Endothelial cell of umbilical vein (primary cell): ENCODE results near the gene DDX10. TPM values are rescaled to one million over a fixed set of nuclear protein-coding genes. Genes with fewer than 3 reads are reported as not detected.

Source experiments
- BruUV-seq: library from RNA; stranded (reverse); fragments of 400-500 nt; replicated peaks from 2 replicates; lab custom pipeline; 2021; lab: Mats Ljungman, UMichigan
- CTCF ChIA-PET: fragments of 300-600, 350-600 bp; sonication (Branson Sonifier 250); formaldehyde crosslinking; loops from one replicate; lab custom pipeline; 2021; ENCODE audit warnings: antibody characterized with exemption, inconsistent platforms; lab: Charles Lee
- POLR2A ChIA-PET: fragments of 300-600, 350-600 bp; sonication (Branson Sonifier 250); formaldehyde crosslinking; loops from one replicate; lab custom pipeline; 2021; ENCODE audit warnings: antibody characterized with exemption, inconsistent platforms; lab: Charles Lee
- DNase-seq: peaks from one replicate; pipeline ENCODE4 v3.0.0-alpha.2; 2011; ENCODE audit warnings: low read depth, low spot score
- FAIRE-seq: peaks from 2 replicates; lab custom pipeline; 2011; peaks lifted over from hg19 to GRCh38; lab: Jason Lieb, UNC
- H2AFZ ChIP-seq: 2 replicates; pipeline ENCODE4 v1.6.0; 2012; ENCODE audit warnings: low read depth, low read length, control low read depth, inconsistent platforms
- H3K27ac ChIP-seq: 2 replicates; pipeline ENCODE4 v1.5.1; 2011; ENCODE audit warnings: low read depth, mild to moderate bottlenecking, control low read depth, low read length, moderate library complexity; ENCODE audit not compliant: insufficient read depth
- H3K27me3 ChIP-seq, 2 experiments: 2 replicates each; pipeline versions ENCODE4 v1.6.0 to v1.6.1; 2011; ENCODE audit warnings: low read length in 2 of 2, mixed read lengths in 1 of 2; ENCODE audit not compliant: control insufficient read depth in 2 of 2, insufficient read depth in 2 of 2
- H3K36me3 ChIP-seq, 2 experiments: 2 replicates in 1 of 2; 3 replicates in 1 of 2; pipeline ENCODE4 v1.5.1; 2011; ENCODE audit warnings: low read length in 2 of 2, mild to moderate bottlenecking in 1 of 2, moderate library complexity in 1 of 2; ENCODE audit not compliant: control insufficient read depth in 2 of 2, insufficient read depth in 2 of 2; ENCODE audit errors: extremely low read depth in 1 of 2
- H3K4me1 ChIP-seq: 3 replicates; pipeline ENCODE4 v1.5.1; 2011; ENCODE audit warnings: mild to moderate bottlenecking, low read length; ENCODE audit not compliant: control insufficient read depth, insufficient read depth; ENCODE audit errors: extremely low read depth
- H3K4me2 ChIP-seq: 2 replicates; pipeline ENCODE4 v1.6.1; 2011; ENCODE audit warnings: low read length, control low read depth, mixed read lengths; ENCODE audit not compliant: insufficient read depth
- H3K4me3 ChIP-seq, 3 experiments: fragments of 200-600 bp in 1 of 3; sonication (generic), shearing (Covaris generic) in 1 of 3; replicated peaks in 1 of 3; 2 replicates each; pipeline ENCODE4 v1.5.1; 2011 to 2016; ENCODE audit warnings: control low read depth in 3 of 3, low read length in 3 of 3, mild to moderate bottlenecking in 2 of 3, inconsistent platforms in 1 of 3, low read depth in 1 of 3, moderate library complexity in 1 of 3; ENCODE audit not compliant: insufficient read depth in 1 of 3
- H3K79me2 ChIP-seq: 2 replicates; pipeline ENCODE4 v1.6.0; 2012; ENCODE audit warnings: low read length, inconsistent platforms; ENCODE audit not compliant: control insufficient read depth, insufficient read depth
- H3K9ac ChIP-seq: replicated peaks from 2 replicates; pipeline ENCODE3; 2011; ENCODE audit warnings: low read length, control low read depth; ENCODE audit not compliant: insufficient read depth; ENCODE audit errors: extremely low read depth
- H3K9me1 ChIP-seq: replicated peaks from 3 replicates; pipeline ENCODE4 v1.6.0; 2011; ENCODE audit warnings: mild to moderate bottlenecking, low read length; ENCODE audit not compliant: control insufficient read depth, insufficient read depth; ENCODE audit errors: extremely low read depth
- H3K9me3 ChIP-seq: replicated peaks from 2 replicates; pipeline ENCODE4 v1.5.1; 2012; ENCODE audit warnings: low read length, inconsistent platforms; ENCODE audit not compliant: control insufficient read depth, insufficient read depth
- H4K20me1 ChIP-seq: replicated peaks from 2 replicates; pipeline ENCODE3; 2011; ENCODE audit warnings: mild to moderate bottlenecking, low read length; ENCODE audit not compliant: control insufficient read depth, insufficient read depth; ENCODE audit errors: extremely low read depth
- FOS ChIP-seq: IDR thresholded peaks from 2 replicates; pipeline ENCODE4 v1.6.1; 2011; ENCODE audit warnings: mild to moderate bottlenecking, low read length, moderate library complexity, borderline replicate concordance; ENCODE audit not compliant: insufficient read depth
- JUN ChIP-seq: IDR thresholded peaks from 2 replicates; pipeline ENCODE4 v1.6.1; 2011; ENCODE audit warnings: borderline replicate concordance, low read depth; ENCODE audit not compliant: insufficient read length, insufficient read depth
- MAX ChIP-seq: IDR thresholded peaks from 2 replicates; pipeline ENCODE4 v1.6.1; 2011; ENCODE audit not compliant: insufficient read depth, insufficient read length
- MYC ChIP-seq: IDR thresholded peaks from one replicate; pipeline ENCODE4 v1.6.1; 2011; ENCODE audit warnings: mild to moderate bottlenecking, low read depth, low read length
- POLR2A ChIP-seq: IDR thresholded peaks from 2 replicates; pipeline ENCODE4 v1.6.1; 2012; ENCODE audit warnings: low read depth, mild to moderate bottlenecking, control low read depth, low read length
- POLR2AphosphoS5 ChIP-seq: IDR thresholded peaks from 2 replicates; pipeline ENCODE4 v1.6.1; 2012; ENCODE audit warnings: low read depth, mild to moderate bottlenecking, control low read depth, low read length, moderate library complexity; ENCODE audit not compliant: insufficient read depth
- dilution Hi-C: fragments of 300-500 bp; cut with MboI; formaldehyde crosslinking; loops from one replicate; pipeline ENCODE4 v1.15.0; 2019; ENCODE audit warnings: low sequenced_read_pairs; ENCODE audit not compliant: extremely low pct_ligation_motif_present
- intact Hi-C: fragments of 100-400 bp; cut with micrococcal nuclease; formaldehyde crosslinking; loops from one replicate; pipeline ENCODE4 v1.10.0; 2022
- polyA plus RNA-seq, 4 experiments: library from polyadenylated mRNA; depleted of rRNA in 3 of 4; stranded (reverse) in 3 of 4; unstranded in 1 of 4; fragments of >200 nt; gene quantifications; 2 replicates each; pipeline versions ENCODE4 v1.2.1 to v1.2.3, GENCODE V29; 2011 to 2012; ENCODE audit warnings: missing spikeins in 1 of 4
- total RNA-seq: library from RNA; stranded (reverse); gene quantifications from 2 replicates; pipeline ENCODE4 v1.2.3, GENCODE V29; 2021

DDX10 gene
- total and polyA plus RNA-seq, 2 donors (not counting 3 experiments of a cell fraction or from before 2014, with no cell fraction given) = 29.8 to 35.2 TPM

DNA sequence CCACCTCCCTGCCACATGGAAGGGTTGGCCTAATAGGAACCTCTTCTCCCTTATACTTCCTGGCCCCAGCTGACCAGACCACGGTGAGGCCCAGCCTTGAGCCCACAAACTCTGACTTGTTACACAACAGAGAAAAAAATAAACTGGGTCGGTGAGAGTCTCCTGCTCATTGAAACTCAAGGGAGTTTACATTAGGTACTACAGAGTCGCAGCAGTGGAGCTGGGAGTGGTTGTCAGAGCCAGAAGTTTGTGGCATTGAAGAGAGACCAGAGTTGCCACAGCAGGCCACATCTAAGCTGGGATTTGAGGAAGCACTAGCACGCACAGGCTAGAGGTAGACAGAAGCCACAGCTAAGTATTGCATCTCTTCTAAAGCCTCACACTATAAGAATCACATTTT, 296.2 kb downstream of the DDX10 start:
- BruUV-seq = no TSS peak
- H3K4me1 ChIP-seq = peaks cover 21% of the 10 kb centered on the region

GRCh38 chr11:108963118-108963517, 298.2 kb downstream of the DDX10 start:
- FAIRE-seq = no peak
- ChIA-PET CTCF (interaction anchor here (1.5 kb wide), 1 partner anchor 11 kb away, joined by 3 read pairs; no protein-coding TSS in a partner anchor), POLR2A (no interaction called here)
- H3K36me3 ChIP-seq = no peaks in the 10 kb centered on the region
- H3K27me3 ChIP-seq = no peaks in the 10 kb centered on the region
- H3K79me2 ChIP-seq = no peaks in the 10 kb centered on the region
- BruUV-seq = no TSS peak
- intact Hi-C loops (no loop called here), dilution Hi-C loops (no loop called here)
- H3K4me2 ChIP-seq = no peak overlapping the region
- peaks cover 21% of the 10 kb centered on the region for H3K4me1 ChIP-seq
- no peak for DNase-seq
- TF ChIP-seq MAX (no peak), FOS (no peak)
- no peak overlapping the region for H2AFZ ChIP-seq
- no peak overlapping the region for H3K27ac ChIP-seq
- no peaks in the 10 kb centered on the region for H3K9me3 ChIP-seq
- H3K4me3 ChIP-seq = no peak overlapping the region
- no peak overlapping the region for H3K9ac ChIP-seq
- no peaks in the 10 kb centered on the region for H3K9me1 ChIP-seq
- no peaks in the 10 kb centered on the region for H4K20me1 ChIP-seq

More for the DNA sequence above, 296.2 kb downstream of the DDX10 start:
- intact Hi-C loops (no loop called here), dilution Hi-C loops (no loop called here)
- no peaks in the 10 kb centered on the region for H3K9me1 ChIP-seq
- DNase-seq = no peak
- no peaks in the 10 kb centered on the region for H3K27me3 ChIP-seq
- TF ChIP-seq MAX (no peak), MYC (no peak), FOS (no peak), POLR2A (no peak), POLR2AphosphoS5 (no peak), JUN (no peak)
- no peaks in the 10 kb centered on the region for H3K36me3 ChIP-seq
- ChIA-PET CTCF (interaction anchor here (1.3 kb wide), 1 partner anchor 13 kb away, joined by 3 read pairs; no protein-coding TSS in a partner anchor), POLR2A (no interaction called here)
- no peaks in the 10 kb centered on the region for H4K20me1 ChIP-seq
- H3K4me3 ChIP-seq = no peak overlapping the region
- no peak overlapping the region for H3K9ac ChIP-seq
- no peak overlapping the region for H3K27ac ChIP-seq
- no peak overlapping the region for H2AFZ ChIP-seq
- H3K4me2 ChIP-seq = no peak overlapping the region
- H3K9me3 ChIP-seq = no peaks in the 10 kb centered on the region
- FAIRE-seq = no peak
- no peaks in the 10 kb centered on the region for H3K79me2 ChIP-seq
